Mucosa of descending colon (tissue), 3 donors: ENCODE measurements around the gene DSP. TPM values are rescaled to one million over a fixed set of nuclear protein-coding genes. Genes with fewer than 3 reads are reported as not detected.

Source experiments
- ATAC-seq: fragments of 200-7000 bp; cut with Tn5 transposase; one replicate; pipeline ENCODE4 v1.9.1; 2020; ENCODE audit warnings: mild to moderate bottlenecking, moderate library complexity
- DNase-seq, 3 donors: peaks; one replicate each; pipeline ENCODE4 v3.0.0-alpha.2; 2020
- H3K36me3 ChIP-seq: fragments of 200-600 bp; one replicate; pipeline ENCODE4 v1.8.0; 2021; ENCODE audit warnings: low read depth, mild to moderate bottlenecking
- H3K4me1 ChIP-seq: fragments of 200-600 bp; one replicate; pipeline ENCODE4 v1.8.0; 2021; ENCODE audit warnings: low read depth, mild to moderate bottlenecking
- H3K4me3 ChIP-seq: fragments of 200-600 bp; one replicate; pipeline ENCODE4 v1.8.0; 2021; ENCODE audit warnings: mild to moderate bottlenecking
- H3K9me3 ChIP-seq: fragments of 200-600 bp; one replicate; pipeline ENCODE4 v1.8.0; 2021; ENCODE audit warnings: mild to moderate bottlenecking
- CTCF ChIP-seq: fragments of 200-600 bp; IDR thresholded peaks from one replicate; pipeline ENCODE4 v1.8.0; 2022; ENCODE audit warnings: antibody characterized with exemption, mild to moderate bottlenecking
- intact Hi-C, 2 donors: fragments of 100-400 bp; cut with DNase I in 1 of 2; cut with micrococcal nuclease in 1 of 2; formaldehyde crosslinking; loops; one replicate each; pipeline versions ENCODE4 v1.11.0 to v1.11.1; 2022; cut with DNase I, micrococcal nuclease
- total RNA-seq, 3 donors: library from RNA; stranded (reverse); fragmentation: NEBNext Ultra II Directional in 2 of 3; extraction: Animal tissue kit (Norgen Biotek cat#: 25700) in 2 of 3; gene quantifications; one replicate each; pipeline versions ENCODE4 v1.2.1 to v1.2.4, GENCODE V29; 2021 to 2023
- donor health status: DM: no; HTN: no; CAD: no; lungs with moderate emphysema.
- donor health status: DM: no; HTN: no; CAD: no.
- donor health status: DM: no; HTN: yes; CAD: no.

DSP gene
- total RNA-seq, 3 donors from 2014 or later: 85.2 to 265 (median 177) TPM

- ATAC-seq (no peak), DNase-seq (no peak)
- intact Hi-C loops: no loop called here
- Histone ChIP-seq H3K36me3 (peaks cover 7% of the 10 kb centered on the region), H3K4me3 (no peak overlapping the region), H3K9me3 (no peaks in the 10 kb centered on the region), H3K4me1 (no peaks in the 10 kb centered on the region)
- TF ChIP-seq CTCF: no peak
Observed at GRCh38 chr6:7569082-7569481, 27.6 kb downstream of the DSP start.

GRCh38 chr6:7572213-7572943 is 30.9 kb downstream of the DSP start:
- DNase-seq: no peak
- no peak overlapping the region for H3K4me3 ChIP-seq
- ATAC-seq: no peak
- intact Hi-C loops: no loop called here
- no peak for TF ChIP-seq CTCF
- H3K9me3 ChIP-seq: no peaks in the 10 kb centered on the region
- peaks cover 14% of the 10 kb centered on the region for H3K36me3 ChIP-seq
- H3K4me1 ChIP-seq: no peaks in the 10 kb centered on the region

GRCh38 chr6:7574500-7574899 is 33.0 kb downstream of the DSP start:
- no peaks in the 10 kb centered on the region for H3K9me3 ChIP-seq
- H3K4me3 ChIP-seq: no peak overlapping the region
- DNase-seq (no peak), ATAC-seq (no peak)
- peaks cover 16% of the 10 kb centered on the region for H3K36me3 ChIP-seq
- no peaks in the 10 kb centered on the region for H3K4me1 ChIP-seq
- intact Hi-C loops: no loop called here
- TF ChIP-seq CTCF: no peak

- ATAC-seq (no peak), DNase-seq (no peak)
- intact Hi-C loops: no loop called here
- TF ChIP-seq CTCF: no peak
- Histone ChIP-seq H3K36me3 (peaks cover 17% of the 10 kb centered on the region), H3K4me1 (no peaks in the 10 kb centered on the region), H3K9me3 (no peaks in the 10 kb centered on the region), H3K4me3 (no peak overlapping the region)
Observed at GRCh38 chr6:7578516-7578915, 37.0 kb downstream of the DSP start.

- DNase-seq: no peak
- Histone ChIP-seq H3K4me3 (no peak overlapping the region), H3K4me1 (no peaks in the 10 kb centered on the region), H3K36me3 (peaks cover 17% of the 10 kb centered on the region), H3K9me3 (no peaks in the 10 kb centered on the region)
- ATAC-seq: no peak
- intact Hi-C loops: no loop called here
- no peak for TF ChIP-seq CTCF
Observed at GRCh38 chr6:7578931-7579330, 37.5 kb downstream of the DSP start.

- DNase-seq (no peak), ATAC-seq (no peak)
- no peak for TF ChIP-seq CTCF
- peaks cover 17% of the 10 kb centered on the region for H3K36me3 ChIP-seq
- H3K4me1 ChIP-seq: no peaks in the 10 kb centered on the region
- H3K4me3 ChIP-seq: no peak overlapping the region
- intact Hi-C loops: no loop called here
- no peaks in the 10 kb centered on the region for H3K9me3 ChIP-seq
Observed at GRCh38 chr6:7579851-7580250, 38.4 kb downstream of the DSP start.
